Measurements from ENCODE around the gene EHMT1. TPM values are rescaled to one million over a fixed set of nuclear protein-coding genes. Genes with fewer than 3 reads are reported as not detected.
A peak's percentile ranks its signal among the peaks of the same experiment; 100 is the strongest.

The EHMT1 gene
- total RNA-seq, 2 donors from 2014 or later: 24.1 to 34.6 TPM

DNA sequence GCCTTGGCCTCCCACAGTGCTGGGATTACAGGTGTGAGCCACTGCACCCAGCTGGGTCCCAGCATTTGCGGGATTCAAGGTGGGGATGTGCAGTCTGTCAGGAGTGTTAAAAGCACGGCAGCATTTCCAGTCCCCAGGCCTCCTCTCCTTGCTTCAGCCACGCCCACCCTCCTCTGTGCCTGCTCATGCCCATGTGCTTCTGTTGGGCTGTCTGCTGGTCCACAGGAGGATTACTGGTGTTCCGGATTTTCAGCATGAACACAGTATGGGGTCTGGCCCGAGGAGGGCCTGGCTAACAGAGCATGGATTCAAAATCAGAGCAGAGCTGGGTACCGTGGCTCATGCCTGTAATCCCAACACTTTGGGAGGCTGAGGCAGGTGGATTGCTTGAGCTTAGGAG is 7.9 kb upstream of the EHMT1 start:
- peaks cover 24% of the 10 kb centered on the region for H3K36me3 ChIP-seq
- H3K4me3 ChIP-seq: no peak overlapping the region
- H3K9me3 ChIP-seq: no peaks in the 10 kb centered on the region
- DNase-seq (ENCODE audit: low spot score): no peak
- peaks cover 0 to 52% of the 10 kb centered on the region in 2 donors for H3K4me1 ChIP-seq
- H3K27ac ChIP-seq: no peak overlapping the region
- TF ChIP-seq, protein P1, sequence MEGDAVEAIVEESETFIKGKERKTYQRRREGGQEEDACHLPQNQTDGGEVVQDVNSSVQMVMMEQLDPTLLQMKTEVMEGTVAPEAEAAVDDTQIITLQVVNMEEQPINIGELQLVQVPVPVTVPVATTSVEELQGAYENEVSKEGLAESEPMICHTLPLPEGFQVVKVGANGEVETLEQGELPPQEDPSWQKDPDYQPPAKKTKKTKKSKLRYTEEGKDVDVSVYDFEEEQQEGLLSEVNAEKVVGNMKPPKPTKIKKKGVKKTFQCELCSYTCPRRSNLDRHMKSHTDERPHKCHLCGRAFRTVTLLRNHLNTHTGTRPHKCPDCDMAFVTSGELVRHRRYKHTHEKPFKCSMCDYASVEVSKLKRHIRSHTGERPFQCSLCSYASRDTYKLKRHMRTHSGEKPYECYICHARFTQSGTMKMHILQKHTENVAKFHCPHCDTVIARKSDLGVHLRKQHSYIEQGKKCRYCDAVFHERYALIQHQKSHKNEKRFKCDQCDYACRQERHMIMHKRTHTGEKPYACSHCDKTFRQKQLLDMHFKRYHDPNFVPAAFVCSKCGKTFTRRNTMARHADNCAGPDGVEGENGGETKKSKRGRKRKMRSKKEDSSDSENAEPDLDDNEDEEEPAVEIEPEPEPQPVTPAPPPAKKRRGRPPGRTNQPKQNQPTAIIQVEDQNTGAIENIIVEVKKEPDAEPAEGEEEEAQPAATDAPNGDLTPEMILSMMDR (IDR thresholded peaks at IDR 0.05): no peak
- no peaks in the 10 kb centered on the region for H3K27me3 ChIP-seq

DNA sequence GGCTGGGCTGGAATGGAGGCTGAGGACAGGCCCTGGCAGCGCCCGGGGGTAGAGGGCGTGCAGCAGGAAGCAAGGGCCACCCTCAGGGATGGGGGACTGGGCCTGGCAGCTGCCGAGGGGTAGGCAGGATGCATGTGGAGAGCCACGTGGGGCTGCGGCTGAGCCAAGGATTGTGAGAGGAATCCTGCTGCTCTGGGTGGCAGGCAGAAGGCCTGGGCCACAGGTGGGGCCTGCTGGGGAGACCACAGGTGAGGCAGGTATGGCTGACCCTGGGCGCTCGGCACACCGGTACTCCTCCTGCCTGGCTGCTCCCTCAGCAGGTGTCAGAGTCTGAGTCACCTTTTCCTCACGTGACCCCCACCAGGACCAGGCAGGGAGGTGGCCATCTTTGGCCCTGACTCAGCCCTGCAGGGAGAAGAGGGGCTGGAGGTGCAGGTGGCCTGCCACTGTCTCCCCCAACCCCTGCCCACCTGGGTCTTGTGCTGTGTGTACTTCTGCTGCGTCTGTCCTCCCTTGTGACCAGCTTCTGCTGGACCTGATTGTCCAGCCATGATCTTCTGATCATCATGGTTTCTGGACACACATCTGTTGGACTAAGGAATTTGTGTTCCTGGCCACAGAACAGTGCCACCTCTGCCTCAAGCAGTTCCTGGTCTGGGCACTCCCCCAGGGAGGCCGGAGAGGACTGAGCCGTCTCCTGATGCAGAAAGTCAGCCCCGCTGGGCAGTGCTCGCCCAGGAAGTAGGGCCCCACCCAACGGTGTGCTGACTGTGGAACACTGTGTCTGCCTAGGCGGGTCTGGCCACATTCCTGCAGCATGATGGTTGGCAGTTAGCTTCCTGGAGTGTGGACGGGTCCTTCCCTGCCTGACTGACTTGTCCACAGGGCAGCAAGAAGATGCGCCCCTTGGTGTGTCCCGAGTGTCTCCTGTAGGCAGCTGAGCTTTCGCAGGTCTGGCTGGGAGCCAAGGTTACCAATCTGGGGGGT is 6.9 kb upstream of the EHMT1 start:
- peaks cover 0 to 47% of the 10 kb centered on the region in 2 donors for H3K4me1 ChIP-seq

DNA sequence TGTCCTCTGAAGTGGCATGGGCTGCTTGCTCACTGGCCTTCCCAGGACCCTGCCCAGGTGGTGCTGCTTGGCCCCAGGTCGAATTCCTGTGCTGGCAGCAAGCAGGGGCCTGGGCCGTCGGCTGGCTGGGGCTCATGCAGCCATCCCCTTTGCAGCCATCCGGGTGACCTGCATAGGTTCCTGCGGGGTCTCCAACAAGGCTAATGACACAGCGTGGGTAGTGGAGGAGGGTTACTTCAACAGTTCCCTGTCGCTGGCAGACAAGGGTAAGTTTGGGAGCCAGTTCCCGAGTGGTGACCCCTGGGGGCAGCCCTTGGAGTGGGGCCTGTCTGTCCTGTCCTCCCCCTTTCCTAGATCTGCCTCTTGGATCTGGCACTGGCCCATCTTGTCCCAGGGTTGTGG is 6.1 kb upstream of the EHMT1 start:
- peaks cover 0 to 47% of the 10 kb centered on the region in 2 donors for H3K4me1 ChIP-seq
- TF ChIP-seq, protein P1 (IDR thresholded peaks at IDR 0.05): no peak
- H3K36me3 ChIP-seq: peaks cover 24% of the 10 kb centered on the region
- no peaks in the 10 kb centered on the region for H3K9me3 ChIP-seq
- H3K4me3 ChIP-seq: no peak overlapping the region
- peak overlapping the region in 1 of 2 donors; percentile 48 for H3K27ac ChIP-seq
- DNase-seq (ENCODE audit: low spot score): no peak
- no peaks in the 10 kb centered on the region for H3K27me3 ChIP-seq

More for the DNA sequence above, 6.9 kb upstream of the EHMT1 start:
- Histone ChIP-seq H3K27ac (peak overlapping the region in 1 of 2 donors; percentile 48), H3K4me3 (no peak overlapping the region), H3K9me3 (no peaks in the 10 kb centered on the region), H3K27me3 (no peaks in the 10 kb centered on the region), H3K36me3 (peaks cover 24% of the 10 kb centered on the region)
- TF ChIP-seq, protein P1 (IDR thresholded peaks at IDR 0.05): no peak
- DNase-seq (ENCODE audit: low spot score): peak; percentile 70

DNA sequence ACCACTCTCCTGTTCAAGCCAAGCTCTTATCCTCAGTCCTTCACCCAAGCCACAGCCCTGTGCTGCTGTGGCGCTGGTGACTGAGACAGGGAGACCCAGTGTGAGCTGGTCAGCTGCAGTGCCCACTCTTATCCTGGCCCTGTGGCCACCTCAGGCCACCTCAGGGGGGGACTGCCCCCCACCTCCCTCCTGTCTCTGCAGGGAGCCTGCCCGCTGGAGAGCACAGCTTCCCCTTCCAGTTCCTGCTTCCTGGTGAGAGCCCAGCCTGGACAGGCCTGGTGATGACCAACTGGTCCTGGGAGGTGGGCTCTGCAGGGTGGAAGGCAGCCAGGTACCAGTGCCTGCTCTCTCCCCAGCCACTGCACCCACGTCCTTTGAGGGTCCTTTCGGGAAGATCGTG is 5.5 kb upstream of the EHMT1 start:
- Histone ChIP-seq H3K27me3 (no peaks in the 10 kb centered on the region), H3K36me3 (peaks cover 24% of the 10 kb centered on the region), H3K4me3 (no peak overlapping the region), H3K9me3 (no peaks in the 10 kb centered on the region), H3K27ac (no peak overlapping the region), H3K4me1 (peaks cover 0 to 47% of the 10 kb centered on the region in 2 donors)
- TF ChIP-seq, protein P1 (IDR thresholded peaks at IDR 0.05): no peak
- DNase-seq (ENCODE audit: low spot score): no peak

DNA sequence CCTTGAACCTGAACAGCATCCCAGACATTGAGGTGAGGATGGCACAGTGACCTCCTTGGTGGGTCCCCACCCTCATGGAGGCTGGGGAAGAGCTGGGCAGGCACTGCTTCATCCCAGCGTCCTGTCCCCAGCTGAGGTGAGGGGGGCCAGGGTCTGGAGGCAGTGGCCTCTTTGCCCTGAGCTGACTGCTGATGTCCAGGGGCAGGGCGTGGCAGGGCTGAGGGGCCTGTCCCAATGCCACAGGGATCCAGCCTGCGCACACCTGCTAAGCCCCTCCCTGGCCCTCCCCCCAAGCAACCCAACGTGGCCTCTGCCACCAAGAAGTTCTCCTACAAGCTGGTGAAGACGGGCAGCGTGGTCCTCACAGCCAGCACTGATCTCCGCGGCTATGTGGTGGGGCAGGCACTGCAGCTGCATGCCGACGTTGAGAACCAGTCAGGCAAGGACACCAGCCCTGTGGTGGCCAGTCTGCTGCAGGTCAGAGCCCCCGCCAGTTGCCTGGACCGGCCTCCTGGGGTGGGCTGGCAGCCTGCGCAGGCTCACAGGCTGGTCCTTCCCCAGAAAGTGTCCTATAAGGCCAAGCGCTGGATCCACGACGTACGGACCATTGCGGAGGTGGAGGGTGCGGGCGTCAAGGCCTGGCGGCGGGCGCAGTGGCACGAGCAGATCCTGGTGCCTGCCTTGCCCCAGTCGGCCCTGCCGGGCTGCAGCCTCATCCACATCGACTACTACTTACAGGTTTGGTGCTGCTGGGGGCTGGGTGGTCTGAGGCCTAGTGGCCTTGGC is 4.9 kb upstream of the EHMT1 start:
- peaks cover 0 to 41% of the 10 kb centered on the region in 2 donors for H3K4me1 ChIP-seq
- H3K36me3 ChIP-seq: peaks cover 24% of the 10 kb centered on the region
- H3K4me3 ChIP-seq: no peak overlapping the region
- H3K27ac ChIP-seq: no peak overlapping the region
- TF ChIP-seq, protein P1 (IDR thresholded peaks at IDR 0.05): no peak
- no peaks in the 10 kb centered on the region for H3K9me3 ChIP-seq
- no peak for DNase-seq (ENCODE audit: low spot score)
- no peaks in the 10 kb centered on the region for H3K27me3 ChIP-seq

Data from right atrium auricular region (tissue), 2 donors.